Suprapubic skin (tissue), 4 donors: Measurements from ENCODE around the gene PFN3.

ENCODE experiments used
- EP300 ChIP-seq: sonication (generic); formaldehyde crosslinking; IDR thresholded peaks from one replicate; pipeline ENCODE4 v1.6.1; 2017; ENCODE audit warnings: antibody characterized with exemption
- POLR2A ChIP-seq, 2 donors: fragments of 450-650 bp; IDR thresholded peaks; one replicate each; pipeline ENCODE4 v1.6.1; 2017; ENCODE audit warnings: antibody characterized with exemption in 2 of 2, mild to moderate bottlenecking in 2 of 2, moderate library complexity in 2 of 2
- POLR2AphosphoS5 ChIP-seq, 3 donors: sonication (generic); formaldehyde crosslinking; IDR thresholded peaks; one replicate each; pipeline ENCODE4 v1.6.1; 2017; ENCODE audit warnings: antibody characterized with exemption in 3 of 3
- TF ChIP-seq, protein P1 (sequence below), 2 donors: fragments of 200-600 bp in 1 of 2; fragments of 450-650 bp in 1 of 2; sonication (generic) in 1 of 2; IDR thresholded peaks; one replicate each; pipeline ENCODE4 v1.5.1; 2016 to 2019; ENCODE audit warnings: antibody characterized with exemption in 2 of 2, mild to moderate bottlenecking in 1 of 2, moderate library complexity in 1 of 2

DNA sequence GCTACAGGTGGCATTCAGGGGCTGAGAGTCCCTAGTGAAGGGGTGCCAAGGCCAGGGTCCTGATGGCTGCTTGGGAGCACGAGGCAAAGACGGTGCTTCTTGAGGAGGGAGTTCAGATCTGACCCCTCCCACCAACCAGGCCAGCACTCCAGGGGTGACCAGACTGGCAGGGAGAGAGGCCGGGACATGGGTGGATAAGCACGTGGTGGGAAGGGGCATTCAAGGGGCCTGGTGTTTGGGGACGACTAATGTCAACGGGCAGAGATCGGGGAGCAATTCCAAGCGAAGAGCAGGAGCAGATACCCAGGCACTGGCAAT is 38.2 kb downstream of the PFN3 start:
- TF ChIP-seq, protein P1, sequence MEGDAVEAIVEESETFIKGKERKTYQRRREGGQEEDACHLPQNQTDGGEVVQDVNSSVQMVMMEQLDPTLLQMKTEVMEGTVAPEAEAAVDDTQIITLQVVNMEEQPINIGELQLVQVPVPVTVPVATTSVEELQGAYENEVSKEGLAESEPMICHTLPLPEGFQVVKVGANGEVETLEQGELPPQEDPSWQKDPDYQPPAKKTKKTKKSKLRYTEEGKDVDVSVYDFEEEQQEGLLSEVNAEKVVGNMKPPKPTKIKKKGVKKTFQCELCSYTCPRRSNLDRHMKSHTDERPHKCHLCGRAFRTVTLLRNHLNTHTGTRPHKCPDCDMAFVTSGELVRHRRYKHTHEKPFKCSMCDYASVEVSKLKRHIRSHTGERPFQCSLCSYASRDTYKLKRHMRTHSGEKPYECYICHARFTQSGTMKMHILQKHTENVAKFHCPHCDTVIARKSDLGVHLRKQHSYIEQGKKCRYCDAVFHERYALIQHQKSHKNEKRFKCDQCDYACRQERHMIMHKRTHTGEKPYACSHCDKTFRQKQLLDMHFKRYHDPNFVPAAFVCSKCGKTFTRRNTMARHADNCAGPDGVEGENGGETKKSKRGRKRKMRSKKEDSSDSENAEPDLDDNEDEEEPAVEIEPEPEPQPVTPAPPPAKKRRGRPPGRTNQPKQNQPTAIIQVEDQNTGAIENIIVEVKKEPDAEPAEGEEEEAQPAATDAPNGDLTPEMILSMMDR (IDR thresholded peaks at IDR 0.05), result no peak
- TF ChIP-seq POLR2A (IDR thresholded peaks at IDR 0.05) (no peak), EP300 (no peak), POLR2AphosphoS5 (IDR thresholded peaks at IDR 0.05) (no peak)
